Activated CD8-positive, alpha-beta T cell treated with anti-CD3 and anti-CD28 coated beads for 36 hours (primary cell): Measurements from ENCODE around the gene GARIN3. TPM values are rescaled to one million over a fixed set of nuclear protein-coding genes. Genes with fewer than 3 reads are reported as not detected.

ENCODE experiments used
- ATAC-seq: fragments of 200-7000 bp; cut with Tn5 transposase; one replicate; pipeline ENCODE4 v1.10.0; 2021; ENCODE audit warnings: mild to moderate bottlenecking, moderate library complexity
- CTCF ChIA-PET: fragments of 350-600 bp; sonication (Branson Sonifier 250); formaldehyde crosslinking; loops from one replicate; lab custom pipeline; 2021; ENCODE audit warnings: antibody characterized with exemption; lab: Charles Lee
- POLR2A ChIA-PET: fragments of 350-600 bp; sonication (Branson Sonifier 250); formaldehyde crosslinking; loops from one replicate; lab custom pipeline; 2021; ENCODE audit warnings: antibody characterized with exemption; lab: Charles Lee
- DNase-seq: peaks from one replicate; pipeline ENCODE4 v3.0.0-alpha.2; 2020
- H3K27ac Mint-ChIP-seq: one replicate; pipeline ENCODE4 v1.8.0; 2021; ENCODE audit warnings: mild to moderate bottlenecking, mixed read lengths
- H3K27me3 Mint-ChIP-seq: one replicate; pipeline ENCODE4 v1.8.0; 2021; ENCODE audit warnings: mixed read lengths
- H3K36me3 Mint-ChIP-seq: one replicate; pipeline ENCODE4 v1.8.0; 2021; ENCODE audit warnings: low read depth, mixed read lengths
- H3K4me1 Mint-ChIP-seq: one replicate; pipeline ENCODE4 v1.8.0; 2021; ENCODE audit warnings: low read depth, mixed read lengths
- H3K4me3 Mint-ChIP-seq: one replicate; pipeline ENCODE4 v1.8.0; 2021; ENCODE audit warnings: mild to moderate bottlenecking, moderate library complexity, mixed read lengths
- H3K9me3 Mint-ChIP-seq: one replicate; pipeline ENCODE4 v1.8.0; 2021; ENCODE audit warnings: mixed read lengths
- CTCF ChIP-seq: fragments of 200-600 bp; IDR thresholded peaks from one replicate; pipeline ENCODE4 v1.8.0; 2022; ENCODE audit warnings: antibody characterized with exemption, mild to moderate bottlenecking
- intact Hi-C: fragments of 100-400 bp; cut with micrococcal nuclease; formaldehyde crosslinking; loops from one replicate; pipeline ENCODE4 v1.10.0; 2022
- total RNA-seq, 2 experiments: library from RNA; stranded (reverse); gene quantifications; one replicate each; pipeline ENCODE4 v1.2.3, GENCODE V29; 2021

Gene GARIN3
- total RNA-seq, 2 experiments from 2014 or later = 0.77 to 1.1 TPM

- no peaks in the 10 kb centered on the region for H3K27me3 Mint-ChIP-seq
- peak overlapping the region; percentile 66 for H3K4me3 Mint-ChIP-seq
- H3K27ac Mint-ChIP-seq = peak overlapping the region; percentile 91
- TF ChIP-seq CTCF = no peak
- ATAC-seq (peak; percentile 9), DNase-seq (no peak)
- CTCF ChIA-PET = interaction anchor here (1.1 to 2.4 kb wide), 7 partner anchors 9 to 54 kb away, joined by 3 to 10 read pairs (median 5); no protein-coding TSS in a partner anchor
- H3K4me1 Mint-ChIP-seq = peaks cover 82% of the 10 kb centered on the region
- peaks cover 86% of the 10 kb centered on the region for H3K36me3 Mint-ChIP-seq
- POLR2A ChIA-PET = interaction anchor here (1.0 to 55.7 kb wide), 7 partner anchors 2 to 69 kb away, joined by 3 to 1980 read pairs (median 3); partner anchors contain the start of genes GARIN3 and ITK
- intact Hi-C loops = no loop called here
- H3K9me3 Mint-ChIP-seq = peaks cover 9% of the 10 kb centered on the region
These were observed 37.4 kb upstream of the GARIN3 start for GRCh38 chr5:157203417-157203816.

- ChIA-PET POLR2A (interaction anchor here (50.1 to 55.7 kb wide), 2 partner anchors 0 to 16 kb away, joined by 1980 read pairs; partner anchors contain the start of genes GARIN3 and ITK), CTCF (no interaction called here)
- Mint-ChIP-seq H3K27me3 (no peaks in the 10 kb centered on the region), H3K27ac (peak overlapping the region; percentile 96), H3K4me3 (peak overlapping the region; percentile 70), H3K4me1 (peaks cover 83% of the 10 kb centered on the region), H3K36me3 (peaks cover 81% of the 10 kb centered on the region), H3K9me3 (peaks cover 9% of the 10 kb centered on the region)
- DNase-seq = no peak
- intact Hi-C loops = no loop called here
- TF ChIP-seq CTCF = no peak
- ATAC-seq = peak; percentile 7
These were observed 35.8 kb upstream of the GARIN3 start for GRCh38 chr5:157201857-157202256.

- TF ChIP-seq CTCF = no peak
- ChIA-PET CTCF (interaction anchor here (0.7 to 2.4 kb wide), 6 partner anchors 12 to 49 kb away, joined by 3 to 11 read pairs (median 3); no protein-coding TSS in a partner anchor), POLR2A (interaction anchor here (0.9 to 55.7 kb wide), 7 partner anchors 3 to 130 kb away, joined by 3 to 1980 read pairs (median 8); partner anchors contain the start of genes CYFIP2, GARIN3, ITK and MED7)
- Mint-ChIP-seq H3K9me3 (no peaks in the 10 kb centered on the region), H3K36me3 (peaks cover 80% of the 10 kb centered on the region), H3K27ac (peak overlapping the region; percentile 100), H3K4me3 (peak overlapping the region; percentile 68), H3K4me1 (peaks cover 87% of the 10 kb centered on the region), H3K27me3 (no peaks in the 10 kb centered on the region)
- ATAC-seq (peak; percentile 74), DNase-seq (peak; percentile 82)
- intact Hi-C loops = no loop called here
These were observed 32.4 kb upstream of the GARIN3 start for GRCh38 chr5:157198277-157198986.

- POLR2A ChIA-PET = interaction anchor here (0.8 to 55.7 kb wide), 5 partner anchors 5 to 70 kb away, joined by 3 to 1980 read pairs (median 207); partner anchors contain the start of genes GARIN3 and ITK
- peaks cover 88% of the 10 kb centered on the region for H3K4me1 Mint-ChIP-seq
These were observed 31.0 kb upstream of the GARIN3 start for GRCh38 chr5:157197086-157197485.

More at GRCh38 chr5:157197086-157197485, 31.0 kb upstream of the GARIN3 start:
- TF ChIP-seq CTCF = no peak
- Mint-ChIP-seq H3K27me3 (no peaks in the 10 kb centered on the region), H3K4me3 (peak overlapping the region; percentile 64), H3K9me3 (no peaks in the 10 kb centered on the region), H3K27ac (peak overlapping the region; percentile 100), H3K36me3 (peaks cover 80% of the 10 kb centered on the region)
- DNase-seq = peak; percentile 64
- ATAC-seq = peak; percentile 27
- intact Hi-C loops = no loop called here
- CTCF ChIA-PET = interaction anchor here (1.5 to 2.1 kb wide), 5 partner anchors 10 to 73 kb away, joined by 3 to 8 read pairs (median 5); partner anchors contain the start of gene ITK
